HCT116 (cell line): Measurements from ENCODE around the gene GPANK1. TPM values are rescaled to one million over a fixed set of nuclear protein-coding genes. Genes with fewer than 3 reads are reported as not detected.

Source experiments
- ATAC-seq: fragments of 200-7000 bp; cut with Tn5 transposase; 2 replicates; pipeline ENCODE4 v1.9.1; 2020; ENCODE audit warnings: mild to moderate bottlenecking, moderate library complexity
- BruUV-seq: library from RNA; stranded (reverse); fragments of 400-500 nt; replicated peaks from 2 replicates; lab custom pipeline; 2021; lab: Mats Ljungman, UMichigan
- CTCF ChIA-PET: fragments of 300-600 bp; sonication (Branson Sonifier 250); formaldehyde crosslinking; loops from one replicate; lab custom pipeline; 2021; ENCODE audit warnings: antibody characterized with exemption; lab: Charles Lee
- POLR2A ChIA-PET: fragments of 300-600, 350-600 bp; sonication (Branson Sonifier 250); formaldehyde crosslinking; loops from one replicate; lab custom pipeline; 2021; ENCODE audit warnings: antibody characterized with exemption; lab: Charles Lee
- RAD21 ChIA-PET, 2 experiments: fragments of 300-600 bp; sonication (Branson Sonifier 250); formaldehyde crosslinking; loops; one replicate each; lab custom pipeline; 2023; ENCODE audit warnings: low total read pairs in 2 of 2; ENCODE audit not compliant: uncharacterized antibody in 2 of 2, unreplicated experiment in 2 of 2, low non-redundant PET in 1 of 2; lab: Charles Lee
- DNase-seq: peaks from one replicate; pipeline ENCODE4 v3.0.0-alpha.2; 2010; ENCODE audit warnings: low read depth, low spot score
- H2AFZ ChIP-seq: fragments of 200-600 bp; shearing (Covaris generic), sonication (generic); 2 replicates; pipeline ENCODE4 v1.6.1; 2017; ENCODE audit warnings: low read depth, mixed run types, mixed read lengths, antibody characterized with exemption, low read length; ENCODE audit not compliant: poor library complexity, severe bottlenecking
- H3K27ac ChIP-seq: 2 replicates; pipeline ENCODE4 v1.5.1; 2012; ENCODE audit warnings: low read depth, low read length
- H3K27me3 ChIP-seq: fragments of 200-600 bp; sonication (generic); 2 replicates; pipeline ENCODE4 v1.6.1; 2016; ENCODE audit warnings: mixed run types, low read length, mixed read lengths; ENCODE audit not compliant: insufficient read depth
- H3K36me3 ChIP-seq, 2 experiments: fragments of 200-500 bp in 1 of 2; fragments of 200-600 bp in 1 of 2; sonication (Bioruptor generic) in 1 of 2; sonication (generic) in 1 of 2; 2 replicates each; pipeline versions ENCODE4 v1.5.1 to v1.6.1; 2014 to 2016; ENCODE audit warnings: low read length in 2 of 2, inconsistent platforms in 1 of 2, mixed read lengths in 1 of 2, mixed run types in 1 of 2; ENCODE audit not compliant: insufficient read depth in 2 of 2, control insufficient read depth in 1 of 2
- H3K4me1 ChIP-seq, 2 experiments: fragments of 200-600 bp in 1 of 2; sonication (generic) in 1 of 2; 2 replicates each; pipeline versions ENCODE4 v1.5.1 to v1.6.1; 2012 to 2017; ENCODE audit warnings: low read length in 2 of 2, inconsistent platforms in 1 of 2, mild to moderate bottlenecking in 1 of 2, mixed read lengths in 1 of 2, mixed run types in 1 of 2, moderate library complexity in 1 of 2; ENCODE audit not compliant: insufficient read depth in 2 of 2, control insufficient read depth in 1 of 2
- H3K4me2 ChIP-seq: fragments of 200-600 bp; sonication (generic); 2 replicates; pipeline ENCODE4 v1.6.1; 2017; ENCODE audit warnings: mixed run types, low read length, mixed read lengths
- H3K4me3 ChIP-seq, 2 experiments: fragments of 200-600 bp in 1 of 2; sonication (generic) in 1 of 2; replicated peaks in 1 of 2; 2 replicates each; pipeline ENCODE4 v1.5.1; 2011 to 2016; ENCODE audit warnings: low read length in 2 of 2, control low read depth in 1 of 2, low read depth in 1 of 2, mild to moderate bottlenecking in 1 of 2, mixed read lengths in 1 of 2, mixed run types in 1 of 2
- H3K79me2 ChIP-seq: fragments of 200-600 bp; sonication (generic); 2 replicates; pipeline ENCODE4 v1.6.1; 2017; ENCODE audit warnings: mild to moderate bottlenecking, mixed run types, low read length, moderate library complexity, mixed read lengths; ENCODE audit not compliant: insufficient read depth
- H3K9ac ChIP-seq: fragments of 200-600 bp; sonication (generic); 2 replicates; pipeline ENCODE4 v1.6.1; 2016; ENCODE audit warnings: low read length, mixed read lengths
- H3K9me2 ChIP-seq: fragments of 200-600 bp; sonication (generic), shearing (Covaris generic); 2 replicates; pipeline ENCODE4 v1.6.1; 2017; ENCODE audit warnings: mixed run types, mild to moderate bottlenecking, moderate library complexity; ENCODE audit not compliant: insufficient read depth
- H3K9me3 ChIP-seq, 2 experiments: fragments of 200-500 bp in 1 of 2; fragments of 200-600 bp in 1 of 2; sonication (Bioruptor generic) in 1 of 2; sonication (generic) in 1 of 2; 2 replicates each; pipeline ENCODE4 v1.6.1; 2014 to 2017; ENCODE audit warnings: low read length in 2 of 2, mixed read lengths in 2 of 2, inconsistent platforms in 1 of 2, low read depth in 1 of 2, mild to moderate bottlenecking in 1 of 2, mixed run types in 1 of 2, moderate library complexity in 1 of 2; ENCODE audit not compliant: control insufficient read depth in 1 of 2, insufficient read depth in 1 of 2
- H4K20me1 ChIP-seq: fragments of 200-600 bp; sonication (generic), shearing (Covaris generic); 2 replicates; pipeline ENCODE4 v1.6.1; 2017; ENCODE audit warnings: mixed run types, mild to moderate bottlenecking, moderate library complexity; ENCODE audit not compliant: insufficient read depth
- EZH2 ChIP-seq: fragments of 200-600 bp; sonication (generic); IDR thresholded peaks from 2 replicates; pipeline ENCODE4 v1.6.1; 2017; ENCODE audit warnings: antibody characterized with exemption, mixed run types
- EZH2phosphoT487 ChIP-seq: fragments of 200-600 bp; IDR thresholded peaks from 2 replicates; pipeline ENCODE4 v1.6.1; 2018; ENCODE audit warnings: antibody characterized with exemption, borderline replicate concordance
- FOSL1 ChIP-seq: IDR thresholded peaks from 2 replicates; pipeline ENCODE4 v1.6.1; 2012; ENCODE audit warnings: low read depth
- RAD21 ChIP-seq: IDR thresholded peaks from 2 replicates; pipeline ENCODE4 v1.6.1; 2012; ENCODE audit warnings: low read depth, mild to moderate bottlenecking
- SRF ChIP-seq: IDR thresholded peaks from 2 replicates; pipeline ENCODE4 v1.6.1; 2012; ENCODE audit warnings: low read depth
- TCF7L2 ChIP-seq: IDR thresholded peaks from 2 replicates; pipeline ENCODE4 v1.7.0; 2011; ENCODE audit warnings: borderline replicate concordance, inconsistent platforms; ENCODE audit not compliant: insufficient read depth, insufficient read length; ENCODE audit errors: extremely low read depth
- ZNF274 ChIP-seq: fragments of 200-500 bp; sonication (Bioruptor generic); IDR thresholded peaks from 2 replicates; pipeline ENCODE4 v1.6.1; 2014; ENCODE audit warnings: mild to moderate bottlenecking, low read depth, low read length, inconsistent platforms
- intact Hi-C: fragments of 100-400 bp; cut with micrococcal nuclease; formaldehyde crosslinking; loops from 2 replicates; pipeline ENCODE4 v1.10.0; 2022
- microRNA-seq: library from miRNA; unstranded; fragments of <30 nt; microRNA quantifications from one replicate; pipeline ENCODE4, GENCODE V29; 2016; ENCODE audit warnings: borderline number of aligned reads
- total RNA-seq: library from RNA; stranded (reverse); gene quantifications from one replicate; pipeline ENCODE4 v1.2.1, GENCODE V29; 2021; ENCODE audit not compliant: unreplicated experiment
- TF ChIP-seq, protein P1 (sequence below): IDR thresholded peaks from 2 replicates; pipeline ENCODE4 v1.6.1; 2011; ENCODE audit warnings: mild to moderate bottlenecking, low read length, moderate library complexity; ENCODE audit not compliant: insufficient replicate concordance; ENCODE audit errors: extremely low read depth

GPANK1 gene
- total RNA-seq, 1 experiment from 2014 or later: 14.8 TPM

DNA sequence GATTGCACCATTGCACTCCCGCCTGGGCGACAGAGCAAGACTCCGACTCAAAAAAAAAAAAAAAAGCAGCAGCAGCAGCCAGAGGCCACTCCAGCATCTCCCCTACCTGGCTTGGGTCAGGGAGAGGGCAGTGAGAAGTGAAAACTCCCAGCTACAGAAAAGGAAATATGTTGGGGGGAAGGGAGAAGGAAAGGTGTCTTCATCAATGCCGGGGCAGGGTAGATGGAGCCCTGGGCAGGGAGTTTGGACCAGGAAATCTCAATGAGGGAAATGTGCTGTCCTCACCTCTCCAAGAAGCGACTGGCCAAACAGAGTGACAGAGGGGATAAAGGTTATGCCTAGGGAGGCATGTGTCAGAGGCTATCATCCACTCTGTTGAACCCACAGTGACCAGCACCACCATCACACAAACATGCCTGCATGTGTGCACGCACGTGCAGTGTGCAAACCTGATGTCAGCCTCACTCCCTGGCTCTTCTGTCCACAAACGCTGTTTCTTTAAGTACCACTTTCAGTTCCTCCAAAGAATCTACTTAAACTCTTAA lies 50.6 kb downstream of the GPANK1 start:
- RAD21 ChIA-PET: no interaction called here
- DNase-seq (no peak), ATAC-seq (no peak)
- Histone ChIP-seq H3K79me2 (no peaks in the 10 kb centered on the region), H3K9me2 (no peaks in the 10 kb centered on the region), H4K20me1 (no peaks in the 10 kb centered on the region), H3K9me3 (no peaks in the 10 kb centered on the region), H2AFZ (no peak overlapping the region), H3K4me3 (no peak overlapping the region), H3K27me3 (no peaks in the 10 kb centered on the region), H3K4me2 (no peak overlapping the region), H3K27ac (no peak overlapping the region), H3K36me3 (no peaks in the 10 kb centered on the region), H3K9ac (no peak overlapping the region), H3K4me1 (peaks cover 0 to under 1% of the 10 kb centered on the region in 2 experiments; a peak in 2 of 4 replicates)
- POLR2A ChIA-PET: no interaction called here
- BruUV-seq: no TSS peak
- CTCF ChIA-PET: no interaction called here
- intact Hi-C loops: no loop called here
- no peak for TF ChIP-seq TCF7L2
- TF ChIP-seq RAD21: no peak
- no peak for TF ChIP-seq ZNF274
- TF ChIP-seq FOSL1: no peak
- TF ChIP-seq, protein P1, sequence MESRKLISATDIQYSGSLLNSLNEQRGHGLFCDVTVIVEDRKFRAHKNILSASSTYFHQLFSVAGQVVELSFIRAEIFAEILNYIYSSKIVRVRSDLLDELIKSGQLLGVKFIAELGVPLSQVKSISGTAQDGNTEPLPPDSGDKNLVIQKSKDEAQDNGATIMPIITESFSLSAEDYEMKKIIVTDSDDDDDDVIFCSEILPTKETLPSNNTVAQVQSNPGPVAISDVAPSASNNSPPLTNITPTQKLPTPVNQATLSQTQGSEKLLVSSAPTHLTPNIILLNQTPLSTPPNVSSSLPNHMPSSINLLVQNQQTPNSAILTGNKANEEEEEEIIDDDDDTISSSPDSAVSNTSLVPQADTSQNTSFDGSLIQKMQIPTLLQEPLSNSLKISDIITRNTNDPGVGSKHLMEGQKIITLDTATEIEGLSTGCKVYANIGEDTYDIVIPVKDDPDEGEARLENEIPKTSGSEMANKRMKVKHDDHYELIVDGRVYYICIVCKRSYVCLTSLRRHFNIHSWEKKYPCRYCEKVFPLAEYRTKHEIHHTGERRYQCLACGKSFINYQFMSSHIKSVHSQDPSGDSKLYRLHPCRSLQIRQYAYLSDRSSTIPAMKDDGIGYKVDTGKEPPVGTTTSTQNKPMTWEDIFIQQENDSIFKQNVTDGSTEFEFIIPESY: no peak
- no peak for TF ChIP-seq SRF
- TF ChIP-seq EZH2phosphoT487: no peak
- TF ChIP-seq EZH2: no peak

Small RNA genes lying within 50 kb of the gene (microRNA-seq; reads per million reads assigned to microRNA genes)
- gene MIR4646: not detected
- gene MIR6832: not detected

Other genes starting within 250 kb of the GPANK1 start
- gene MICB, start 166.9 kb downstream of the GPANK1 start, total RNA-seq: 21.7 TPM
- not detected for gene MCCD1, start 136.0 kb downstream of the GPANK1 start, total RNA-seq
- 545 TPM for gene DDX39B, start 123.0 kb downstream of the GPANK1 start, total RNA-seq
- gene ATP6V1G2, start 118.4 kb downstream of the GPANK1 start, total RNA-seq: 1.8 TPM
- 26.6 TPM for gene NFKBIL1, start 117.4 kb downstream of the GPANK1 start, total RNA-seq
- 1.1 TPM for gene LTA, start 92.7 kb downstream of the GPANK1 start, total RNA-seq
- 0.59 TPM for gene TNF, start 89.4 kb downstream of the GPANK1 start, total RNA-seq
- gene LTB, start 82.6 kb downstream of the GPANK1 start, total RNA-seq: 0.64 TPM
- 0.69 TPM for gene LST1, start 78.7 kb downstream of the GPANK1 start, total RNA-seq
- not detected for gene NCR3, start 72.0 kb downstream of the GPANK1 start, total RNA-seq
- gene AIF1, start 49.8 kb downstream of the GPANK1 start, total RNA-seq: not detected
- 250 TPM for gene PRRC2A, start 44.3 kb downstream of the GPANK1 start, total RNA-seq
- 368 TPM for gene BAG6, start 12.3 kb downstream of the GPANK1 start, total RNA-seq
- 2.2 TPM for gene APOM, start 9.1 kb downstream of the GPANK1 start, total RNA-seq
- 13.4 TPM for gene C6orf47, start 4.2 kb downstream of the GPANK1 start, total RNA-seq
- 210 TPM for gene CSNK2B, start 1.1 kb upstream of the GPANK1 start, total RNA-seq
- 15.4 TPM for gene LY6G5B, start 5.0 kb upstream of the GPANK1 start, total RNA-seq
- gene LY6G5C, start 16.1 kb upstream of the GPANK1 start, total RNA-seq: 1.7 TPM
- 32.4 TPM for gene ABHD16A, start 38.3 kb upstream of the GPANK1 start, total RNA-seq
- not detected for gene LY6G6F, start 41.9 kb upstream of the GPANK1 start, total RNA-seq
- not detected for gene LY6G6D, start 50.4 kb upstream of the GPANK1 start, total RNA-seq
- gene LY6G6C, start 56.7 kb upstream of the GPANK1 start, total RNA-seq: 0.54 TPM
- gene MPIG6B, start 58.4 kb upstream of the GPANK1 start, total RNA-seq: 0.42 TPM
- gene DDAH2, start 64.3 kb upstream of the GPANK1 start, total RNA-seq: 43.4 TPM
- 432 TPM for gene CLIC1, start 71.5 kb upstream of the GPANK1 start, total RNA-seq
- gene MSH5, start 75.0 kb upstream of the GPANK1 start, total RNA-seq: 90.4 TPM
- 18.2 TPM for gene SAPCD1, start 97.7 kb upstream of the GPANK1 start, total RNA-seq
- 14.6 TPM for gene VWA7, start 112.3 kb upstream of the GPANK1 start, total RNA-seq
- gene VARS1, start 130.8 kb upstream of the GPANK1 start, total RNA-seq: 254 TPM
- 89.7 TPM for gene LSM2, start 142.0 kb upstream of the GPANK1 start, total RNA-seq
- gene HSPA1L, start 150.3 kb upstream of the GPANK1 start, total RNA-seq: 0.12 TPM
- gene HSPA1A, start 150.5 kb upstream of the GPANK1 start, total RNA-seq: 5.0 TPM
- 214 TPM for gene HSPA1B, start 162.7 kb upstream of the GPANK1 start, total RNA-seq
- gene NEU1, start 197.8 kb upstream of the GPANK1 start, total RNA-seq: 15.1 TPM
- 0.74 TPM for gene SLC44A4, start 214.0 kb upstream of the GPANK1 start, total RNA-seq
- 84.0 TPM for gene EHMT2, start 232.7 kb upstream of the GPANK1 start, total RNA-seq
- 10.3 TPM for gene ZBTB12, start 237.1 kb upstream of the GPANK1 start, total RNA-seq